Central memory CD4-positive, alpha-beta T cell (primary cell): Measurements from ENCODE around the gene SEBOX.
A peak's percentile ranks its signal among the peaks of the same experiment; 100 is the strongest.

ENCODE experiments used
- DNase-seq: peaks from one replicate; pipeline ENCODE4 v3.0.0; 2022

Gene SEBOX

DNA sequence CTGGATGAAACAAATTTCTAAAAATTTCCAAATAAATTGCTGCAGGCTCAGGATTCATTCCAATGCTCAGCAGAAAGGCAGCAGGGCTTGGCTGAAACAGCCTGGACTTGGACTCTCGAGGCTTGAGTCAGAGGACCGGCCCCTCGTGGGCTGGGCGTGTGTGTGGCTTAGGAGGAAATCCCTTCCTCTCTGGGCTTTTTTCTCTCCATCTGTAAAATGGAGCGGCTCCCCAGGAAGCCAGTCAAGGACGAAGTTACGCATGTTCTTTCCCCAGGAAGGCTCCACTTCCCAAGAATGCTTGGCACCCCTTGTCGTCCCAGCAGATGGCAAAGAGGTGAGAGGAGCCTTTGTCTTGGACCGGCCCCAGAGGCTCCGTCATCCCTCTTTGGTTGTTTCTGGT lies 27.5 kb upstream of the SEBOX start:
- no peak for DNase-seq

GRCh38 chr17:28391401-28391800 lies 26.4 kb upstream of the SEBOX start:
- DNase-seq: no peak

DNA sequence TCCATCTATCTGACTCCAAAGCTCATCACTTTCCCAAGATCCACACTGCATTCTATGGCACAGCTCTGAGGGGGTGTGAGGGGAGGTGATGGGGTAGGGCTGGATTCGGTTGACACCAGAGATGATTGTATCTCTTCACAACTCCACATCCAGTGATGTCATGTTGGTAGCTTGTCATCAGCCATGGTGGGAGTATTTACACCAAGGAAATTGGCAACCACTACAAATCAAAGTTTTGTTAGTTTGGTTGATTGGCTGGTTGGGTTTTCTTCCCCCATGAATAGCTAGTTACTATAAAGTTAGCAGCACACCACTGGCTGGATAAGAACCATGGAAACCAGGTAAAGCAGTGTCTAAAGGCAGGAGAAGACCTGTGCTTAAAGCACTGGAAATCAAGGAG lies 26.0 kb upstream of the SEBOX start:
- DNase-seq: no peak

GRCh38 chr17:28390563-28390962 lies 25.6 kb upstream of the SEBOX start:
- no peak for DNase-seq

DNA sequence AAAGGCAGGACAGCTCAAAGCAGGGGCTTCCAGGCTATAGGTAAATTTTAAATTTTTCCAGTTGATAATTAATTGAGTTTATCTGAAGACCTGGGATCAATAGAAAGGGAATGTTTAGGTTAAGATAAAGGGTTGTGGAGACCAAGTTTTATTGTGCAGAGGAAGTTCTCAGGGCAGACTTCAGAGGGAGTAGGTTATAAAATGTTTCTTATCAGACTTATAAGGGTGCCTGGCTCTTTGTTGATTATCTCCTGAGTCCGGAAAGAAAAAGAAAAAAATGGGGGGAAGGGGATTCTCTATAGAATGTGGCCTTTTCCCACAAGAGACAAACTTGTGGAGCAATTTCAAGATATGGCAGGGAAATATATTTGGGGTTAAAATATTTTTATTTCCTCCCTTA lies 25.1 kb upstream of the SEBOX start:
- DNase-seq: no peak

GRCh38 chr17:28388106-28388505 lies 23.1 kb upstream of the SEBOX start:
- no peak for DNase-seq

GRCh38 chr17:28386391-28386790 lies 21.4 kb upstream of the SEBOX start:
- DNase-seq: no peak

- DNase-seq: no peak
Observed at GRCh38 chr17:28385406-28385805, 20.4 kb upstream of the SEBOX start.

DNA sequence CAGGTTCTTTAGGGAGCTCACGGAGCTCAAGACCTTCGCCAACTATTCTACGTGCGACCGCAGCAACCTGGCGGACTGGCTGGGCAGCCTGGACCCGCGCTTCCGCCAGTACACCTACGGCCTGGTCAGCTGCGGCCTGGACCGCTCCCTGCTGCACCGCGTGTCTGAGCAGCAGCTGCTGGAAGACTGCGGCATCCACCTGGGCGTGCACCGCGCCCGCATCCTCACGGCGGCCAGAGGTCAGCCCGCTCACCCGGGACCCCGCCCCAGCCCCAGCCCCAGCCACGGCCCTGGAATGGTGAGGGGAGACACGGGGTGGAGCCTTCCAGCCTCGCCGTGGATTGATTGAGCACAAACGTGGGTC lies 20.0 kb upstream of the SEBOX start:
- no peak for DNase-seq

DNA sequence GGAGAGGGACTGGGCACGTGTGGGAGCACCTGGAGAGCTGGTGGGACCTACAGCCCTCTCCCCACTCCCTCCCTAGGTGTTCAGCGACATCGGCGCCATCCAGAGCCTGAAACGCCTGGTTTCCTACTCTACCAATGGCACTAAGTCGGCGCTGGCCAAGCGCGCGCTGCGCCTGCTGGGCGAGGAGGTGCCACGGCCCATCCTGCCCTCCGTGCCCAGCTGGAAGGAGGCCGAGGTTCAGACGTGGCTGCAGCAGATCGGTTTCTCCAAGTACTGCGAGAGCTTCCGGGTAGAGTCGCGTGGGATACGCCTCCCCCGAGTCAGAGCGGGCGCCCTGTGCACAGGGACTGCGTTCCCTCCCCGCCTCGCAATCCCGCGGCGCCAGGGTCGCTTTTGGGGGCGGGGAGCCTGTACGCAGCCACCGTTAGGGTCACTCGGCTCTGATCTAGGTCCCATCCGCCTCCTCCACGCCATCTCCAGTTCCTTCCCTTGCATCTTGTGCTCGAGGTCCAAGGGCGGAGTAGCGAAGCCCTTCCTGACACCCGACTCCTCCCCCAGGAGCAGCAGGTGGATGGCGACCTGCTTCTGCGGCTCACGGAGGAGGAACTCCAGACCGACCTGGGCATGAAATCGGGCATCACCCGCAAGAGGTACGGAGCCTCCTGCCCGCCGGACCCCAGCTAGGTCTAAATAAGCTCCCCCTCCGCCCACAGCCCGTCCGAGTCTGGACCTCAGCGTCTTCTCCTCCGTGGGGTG lies 19.5 kb upstream of the SEBOX start:
- DNase-seq: peak; percentile 56

GRCh38 chr17:28381141-28381825 lies 16.3 kb upstream of the SEBOX start:
- DNase-seq: no peak

- DNase-seq: no peak
Observed at GRCh38 chr17:28379814-28380801, 15.1 kb upstream of the SEBOX start.

DNA sequence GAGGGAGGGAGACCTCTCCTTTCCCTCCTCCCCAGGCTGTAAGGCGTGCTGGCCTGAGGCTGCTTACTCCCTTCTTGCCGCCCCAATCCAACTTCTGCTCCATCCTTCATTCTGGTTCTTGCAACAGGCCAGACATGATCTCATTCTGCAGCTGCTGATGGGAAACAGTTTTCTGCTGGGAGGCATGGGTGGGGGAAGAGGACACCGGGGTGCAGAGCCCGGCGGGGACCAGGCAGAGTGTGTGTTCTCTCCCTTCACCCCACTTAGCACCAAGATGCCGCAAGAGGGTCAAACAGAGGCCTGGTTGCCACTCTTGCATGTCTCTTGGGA lies 7.9 kb upstream of the SEBOX start:
- no peak for DNase-seq

DNA sequence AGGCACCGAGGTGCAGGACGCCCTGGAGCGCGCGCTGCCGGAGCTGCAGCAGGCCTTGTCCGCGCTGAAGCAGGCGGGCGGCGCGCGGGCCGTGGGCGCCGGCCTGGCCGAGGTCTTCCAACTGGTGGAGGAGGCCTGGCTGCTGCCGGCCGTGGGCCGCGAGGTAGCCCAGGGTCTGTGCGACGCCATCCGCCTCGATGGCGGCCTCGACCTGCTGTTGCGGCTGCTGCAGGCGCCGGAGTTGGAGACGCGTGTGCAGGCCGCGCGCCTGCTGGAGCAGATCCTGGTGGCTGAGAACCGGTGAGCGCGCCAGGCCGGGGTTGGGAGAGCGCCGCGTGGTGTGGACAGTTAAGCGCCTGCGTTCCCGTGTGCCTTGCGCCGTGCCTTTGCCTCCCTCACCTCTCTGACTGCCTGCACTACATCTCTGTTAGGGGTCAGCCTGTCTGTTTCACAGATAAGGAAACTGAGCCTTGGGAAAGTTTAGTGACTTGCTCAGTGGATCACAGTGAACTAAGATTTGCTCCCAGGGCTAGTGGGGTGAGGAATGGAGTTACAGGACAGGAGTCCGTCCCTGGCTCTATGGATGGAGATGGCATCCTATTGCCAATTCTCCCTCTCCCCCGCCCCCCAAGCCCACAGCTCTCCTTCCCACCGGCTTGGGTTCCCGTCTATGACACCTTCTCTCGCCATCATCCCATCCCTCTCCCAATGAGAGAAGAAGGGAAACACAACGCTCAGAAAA lies 7.4 kb upstream of the SEBOX start:
- DNase-seq: no peak

DNA sequence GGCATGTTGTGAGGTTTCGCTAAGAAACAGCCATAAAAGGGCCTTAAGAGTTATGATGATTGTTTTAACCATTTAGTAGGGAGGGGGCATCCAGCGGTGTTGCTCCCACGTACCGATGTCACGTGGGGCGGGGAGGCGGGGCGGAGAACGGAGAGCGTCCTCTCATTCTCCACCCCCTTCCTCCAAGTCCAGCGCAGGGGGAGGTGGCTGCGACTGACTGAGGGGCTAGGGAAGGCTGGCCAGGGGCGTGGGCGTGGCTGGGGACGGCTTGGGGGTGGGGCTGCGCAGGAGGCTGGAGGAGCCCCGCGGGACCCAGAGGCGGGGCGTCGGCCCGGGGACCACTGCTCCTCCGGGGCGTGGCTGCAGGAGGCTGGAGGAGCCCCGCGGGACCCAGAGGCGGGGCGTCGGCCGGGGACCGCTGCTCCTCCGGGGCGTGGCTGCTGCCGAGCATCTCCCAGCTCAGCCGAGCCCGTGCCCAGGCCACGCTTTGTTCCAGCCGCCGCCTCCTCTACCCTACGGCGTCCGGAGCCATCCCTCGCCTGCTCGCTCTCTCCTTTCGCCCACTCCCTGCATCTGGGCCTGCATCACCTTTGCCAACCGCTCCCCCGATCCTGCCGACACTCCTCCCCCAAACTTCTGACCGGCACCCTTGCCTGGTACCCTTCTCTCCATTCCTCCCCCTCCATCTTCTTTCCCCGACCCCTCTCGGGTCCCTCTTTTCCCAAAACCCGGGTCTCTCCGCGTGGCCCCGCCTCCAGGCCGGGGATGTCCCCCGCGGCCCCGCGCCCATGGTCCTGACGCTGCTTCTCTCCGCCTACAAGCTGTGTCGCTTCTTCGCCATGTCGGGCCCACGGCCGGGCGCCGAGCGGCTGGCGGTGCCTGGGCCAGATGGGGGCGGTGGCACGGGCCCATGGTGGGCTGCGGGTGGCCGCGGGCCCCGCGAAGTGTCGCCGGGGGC lies 6.5 kb upstream of the SEBOX start, which contains the start of gene SARM1:
SARM1 (plus strand) TSS at position 450 of the 958 bp plus-strand sequence; CDS start at position 789, 339 bp downstream.
- peak; percentile 72 for DNase-seq

- no peak for DNase-seq
Observed at GRCh38 chr17:28370744-28371103, 5.7 kb upstream of the SEBOX start.

GRCh38 chr17:28370035-28370743 lies 5.2 kb upstream of the SEBOX start, which contains the start of gene VTN:
TSS of gene VTN (minus strand) at chr17:28370307. CDS start at chr17:28370203, 104 bp downstream.
- DNase-seq: no peak

DNA sequence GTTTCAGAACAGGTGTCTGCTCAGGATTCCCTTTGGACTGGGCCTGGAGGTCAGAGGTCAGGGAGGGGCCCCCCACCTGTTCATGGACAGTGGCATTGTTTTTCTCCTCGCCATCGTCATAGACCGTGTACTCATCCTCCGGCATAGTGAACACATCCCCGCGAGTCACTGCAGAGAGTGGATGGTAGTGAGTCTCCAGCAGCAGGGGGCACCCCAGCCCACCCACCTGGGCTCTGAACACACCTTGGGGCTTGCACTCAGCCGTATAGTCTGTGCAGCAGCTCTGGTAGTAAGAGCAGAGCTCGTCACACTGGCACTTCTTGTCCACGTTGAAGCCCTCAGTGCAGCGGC lies 4.7 kb upstream of the SEBOX start:
- DNase-seq: no peak

DNA sequence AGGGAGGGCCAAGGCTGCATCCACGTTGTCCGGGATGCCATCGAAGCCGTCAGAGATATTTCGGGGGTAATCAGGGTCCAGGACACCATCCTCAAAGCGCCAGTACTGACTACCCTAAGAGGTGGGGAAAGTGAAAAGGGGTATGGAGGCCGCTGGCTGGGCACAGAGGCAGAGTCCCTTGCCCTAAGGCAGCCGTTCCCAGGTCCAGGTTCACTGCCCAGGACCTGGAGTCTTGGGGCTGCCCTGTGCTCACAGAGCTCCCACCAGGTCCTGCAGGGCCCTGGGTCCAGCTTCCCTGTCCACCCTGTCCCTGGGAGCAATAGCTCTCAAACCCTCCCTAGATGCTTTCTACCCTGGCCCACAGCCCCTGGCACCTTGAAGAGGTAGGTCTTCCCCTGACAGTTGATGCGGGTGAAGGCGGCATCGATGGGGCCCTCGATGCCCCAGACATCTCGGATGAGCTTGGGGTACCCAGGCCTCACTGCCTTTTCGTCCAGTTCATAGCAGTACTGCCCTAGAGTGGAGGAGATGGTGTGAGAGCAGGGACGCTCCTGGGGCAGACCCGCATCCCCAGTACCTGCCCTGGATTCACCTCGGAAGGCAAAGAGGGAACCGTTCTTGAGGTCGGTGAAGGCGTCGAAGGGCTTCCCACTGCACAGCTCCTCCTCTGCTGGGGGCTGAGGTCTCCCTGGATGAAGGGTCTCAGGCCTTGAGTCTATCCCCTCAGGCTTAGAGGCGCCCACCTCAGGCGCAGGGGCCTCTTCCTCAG lies 4.1 kb upstream of the SEBOX start:
- DNase-seq: no peak

DNA sequence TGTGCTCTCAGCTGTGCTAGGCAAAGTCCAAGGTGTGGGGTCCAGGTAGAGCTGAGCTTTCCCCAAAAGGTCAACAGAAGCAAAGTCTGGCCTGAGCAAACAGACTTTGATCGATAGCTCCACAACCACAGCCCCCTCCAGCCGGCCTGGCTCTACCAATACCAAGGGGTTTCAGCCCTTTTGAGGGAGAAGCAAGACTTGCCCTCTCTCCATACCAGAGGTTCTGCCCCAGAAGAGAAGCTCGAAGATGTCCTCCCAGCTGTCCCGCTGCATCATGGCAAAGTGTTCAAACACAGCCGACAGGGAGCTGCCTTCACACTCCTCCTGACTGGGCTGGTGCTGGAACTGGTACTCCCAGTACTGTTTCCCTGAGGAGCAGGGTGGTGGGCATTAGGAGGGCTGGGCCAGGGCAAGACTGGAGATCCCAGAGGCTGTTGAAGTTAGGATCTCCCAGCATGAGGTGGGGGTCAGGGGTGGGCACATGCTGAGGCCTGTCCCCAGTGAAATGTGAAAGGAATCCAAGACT lies 3.4 kb upstream of the SEBOX start:
- no peak for DNase-seq
